ENCODE results near the gene P4HB.

The P4HB gene

GRCh38 chr17:81867170-81867990, 7.0 kb upstream of the P4HB start:
- peak; percentile 32 for DNase-seq

GRCh38 chr17:81866440-81867169, 6.3 kb upstream of the P4HB start:
- peak; percentile 15 for DNase-seq

- DNase-seq: peak; percentile 9
Observed at GRCh38 chr17:81865733-81866439, 5.6 kb upstream of the P4HB start.

- DNase-seq: no peak
Observed at GRCh38 chr17:81865358-81865732, 5.0 kb upstream of the P4HB start.

- DNase-seq: no peak
Observed at GRCh38 chr17:81863833-81864768, 3.8 kb upstream of the P4HB start.

- no peak for DNase-seq
Observed at GRCh38 chr17:81863123-81863675, 2.9 kb upstream of the P4HB start.

GRCh38 chr17:81860756-81861568, 627 bp upstream of the P4HB start:
- peak; percentile 100 for DNase-seq

- DNase-seq: peak; percentile 17
Observed at GRCh38 chr17:81858967-81859905, 1.1 kb downstream of the P4HB start.

- no peak for DNase-seq
Observed at GRCh38 chr17:81858170-81858966, 2.0 kb downstream of the P4HB start.

GRCh38 chr17:81854974-81855774, 5.2 kb downstream of the P4HB start:
- DNase-seq: no peak

- no peak for DNase-seq
Observed at GRCh38 chr17:81852237-81852636, 8.1 kb downstream of the P4HB start.

GRCh38 chr17:81851423-81851822, 8.9 kb downstream of the P4HB start:
- no peak for DNase-seq

- no peak for DNase-seq
Observed at GRCh38 chr17:81849457-81849856, 10.9 kb downstream of the P4HB start.

- no peak for DNase-seq
Observed at GRCh38 chr17:81846743-81847689, 13.3 kb downstream of the P4HB start.

GRCh38 chr17:81845881-81846742, 14.2 kb downstream of the P4HB start:
- DNase-seq: no peak

GRCh38 chr17:81845361-81845760, 15.0 kb downstream of the P4HB start:
- DNase-seq: no peak
